ENCODE results near the gene GOLGA6L10.
"Not testable (repeated sequence)": the region's sequence is repeated elsewhere in the genome, so short reads cannot be mapped to it uniquely, and the experiment has no call there.

The GOLGA6L10 gene

GRCh38 chr15:82349375-82349774 is at the start of gene GOLGA6L10:
GOLGA6L10 (minus strand) TSS chr15:82349475; CDS start chr15:82349375, 100 bp downstream.
- DNase-seq: not testable (repeated sequence)

GRCh38 chr15:82398785-82399184 is 49.5 kb upstream of the GOLGA6L10 start:
- DNase-seq: no peak

GRCh38 chr15:82397817-82398216 is 48.5 kb upstream of the GOLGA6L10 start:
- DNase-seq: no peak

- not testable (repeated sequence) for DNase-seq
These were observed 46.5 kb upstream of the GOLGA6L10 start for GRCh38 chr15:82395788-82396187.

- no peak for DNase-seq
These were observed 44.4 kb upstream of the GOLGA6L10 start for GRCh38 chr15:82393671-82394070.

GRCh38 chr15:82392077-82392476 is 42.8 kb upstream of the GOLGA6L10 start:
- not testable (repeated sequence) for DNase-seq

GRCh38 chr15:82390152-82390551 is 40.9 kb upstream of the GOLGA6L10 start:
- DNase-seq: not testable (repeated sequence)

- not testable (repeated sequence) for DNase-seq
These were observed 37.9 kb upstream of the GOLGA6L10 start for GRCh38 chr15:82387209-82387608.

- DNase-seq: not testable (repeated sequence)
These were observed 32.2 kb upstream of the GOLGA6L10 start for GRCh38 chr15:82381330-82381955.

- DNase-seq: not testable (repeated sequence)
These were observed 30.3 kb upstream of the GOLGA6L10 start for GRCh38 chr15:82379552-82379951.

- not testable (repeated sequence) for DNase-seq
These were observed 24.4 kb upstream of the GOLGA6L10 start for GRCh38 chr15:82373661-82374060.

GRCh38 chr15:82371656-82372055 is 22.4 kb upstream of the GOLGA6L10 start:
- DNase-seq: no peak

- not testable (repeated sequence) for DNase-seq
These were observed 18.5 kb upstream of the GOLGA6L10 start for GRCh38 chr15:82367790-82368189.

- not testable (repeated sequence) for DNase-seq
These were observed 16.5 kb upstream of the GOLGA6L10 start for GRCh38 chr15:82365692-82366323.

- not testable (repeated sequence) for DNase-seq
These were observed 15.3 kb upstream of the GOLGA6L10 start for GRCh38 chr15:82364548-82364947.

- not testable (repeated sequence) for DNase-seq
These were observed 13.5 kb upstream of the GOLGA6L10 start for GRCh38 chr15:82362790-82363189.

- not testable (repeated sequence) for DNase-seq
These were observed 11.3 kb upstream of the GOLGA6L10 start for GRCh38 chr15:82360618-82361017.

- not testable (repeated sequence) for DNase-seq
These were observed 5.8 kb upstream of the GOLGA6L10 start for GRCh38 chr15:82355055-82355454.

- DNase-seq: not testable (repeated sequence)
These were observed 5.3 kb upstream of the GOLGA6L10 start for GRCh38 chr15:82354546-82354945.

- not testable (repeated sequence) for DNase-seq
These were observed 1.6 kb downstream of the GOLGA6L10 start for GRCh38 chr15:82347645-82348044.

- not testable (repeated sequence) for DNase-seq
These were observed 4.1 kb downstream of the GOLGA6L10 start for GRCh38 chr15:82345176-82345575.

GRCh38 chr15:82344421-82344820 is 4.9 kb downstream of the GOLGA6L10 start:
- DNase-seq: not testable (repeated sequence)

- not testable (repeated sequence) for DNase-seq
These were observed 5.4 kb downstream of the GOLGA6L10 start for GRCh38 chr15:82343851-82344250.

GRCh38 chr15:82342632-82343374 is 6.5 kb downstream of the GOLGA6L10 start:
- not testable (repeated sequence) for DNase-seq
